Activated effector memory CD4-positive, alpha-beta T cell treated with anti-CD3 and anti-CD28 coated beads, Interleukin-2, amount 50 U/mL, for 16 hours (primary cell): ENCODE data around the gene ATIC.
"Not testable (repeated sequence)": the region's sequence is repeated elsewhere in the genome, so short reads cannot be mapped to it uniquely, and the experiment has no call there.

Experiments
- DNase-seq: peaks from one replicate; pipeline ENCODE4 v3.0.0-alpha.2; 2020

ATIC gene

GRCh38 chr2:215316336-215316735 lies 4.5 kb downstream of the ATIC start:
- DNase-seq, result no peak

- DNase-seq, result no peak
These were observed 7.6 kb downstream of the ATIC start for GRCh38 chr2:215319500-215319899.

GRCh38 chr2:215320102-215320501 lies 8.2 kb downstream of the ATIC start:
- no peak for DNase-seq

GRCh38 chr2:215320679-215321078 lies 8.8 kb downstream of the ATIC start:
- no peak for DNase-seq

- no peak for DNase-seq
These were observed 13.0 kb downstream of the ATIC start for GRCh38 chr2:215324811-215325210.

GRCh38 chr2:215328066-215328465 lies 16.2 kb downstream of the ATIC start:
- no peak for DNase-seq

- no peak for DNase-seq
These were observed 21.2 kb downstream of the ATIC start for GRCh38 chr2:215332872-215333595.

GRCh38 chr2:215338883-215339679 lies 27.2 kb downstream of the ATIC start:
- DNase-seq, result no peak

- no peak for DNase-seq
These were observed 36.0 kb downstream of the ATIC start for GRCh38 chr2:215347878-215348277.

- no peak for DNase-seq
These were observed 40.7 kb downstream of the ATIC start for GRCh38 chr2:215352602-215353001.

GRCh38 chr2:215354771-215355695 lies 43.2 kb downstream of the ATIC start:
- DNase-seq, result no peak

GRCh38 chr2:215355801-215356200 lies 43.9 kb downstream of the ATIC start:
- no peak for DNase-seq

GRCh38 chr2:215356334-215356947 lies 44.6 kb downstream of the ATIC start:
- DNase-seq, result no peak

- no peak for DNase-seq
These were observed 45.1 kb downstream of the ATIC start for GRCh38 chr2:215356948-215357461.

- no peak for DNase-seq
These were observed 45.8 kb downstream of the ATIC start for GRCh38 chr2:215357660-215358059.

GRCh38 chr2:215358312-215358845 lies 46.5 kb downstream of the ATIC start:
- DNase-seq, result no peak

GRCh38 chr2:215358891-215359575 lies 47.2 kb downstream of the ATIC start:
- no peak for DNase-seq

- no peak for DNase-seq
These were observed 47.7 kb downstream of the ATIC start for GRCh38 chr2:215359576-215359922.

- not testable (repeated sequence) for DNase-seq
These were observed 48.2 kb downstream of the ATIC start for GRCh38 chr2:215360059-215360458.

GRCh38 chr2:215360596-215360995 lies 48.7 kb downstream of the ATIC start:
- no peak for DNase-seq

- no peak for DNase-seq
These were observed 49.5 kb downstream of the ATIC start for GRCh38 chr2:215361211-215361875.
